GM18502 (cell line): Measurements from ENCODE around the gene AFG3L2.

Experiments used
- ATAC-seq: cut with Tn5 transposase; IDR thresholded peaks from one replicate; pipeline ENCODE4 v1.9.1; 2021; ENCODE audit warnings: mild to moderate bottlenecking; ENCODE audit not compliant: unreplicated experiment, poor library complexity

Gene AFG3L2

GRCh38 chr18:12327510-12328178 lies 49.4 kb downstream of the AFG3L2 start:
- ATAC-seq: peak; percentile 66

GRCh38 chr18:12326711-12327460 lies 50.1 kb downstream of the AFG3L2 start:
- no peak for ATAC-seq

- ATAC-seq: no peak
Observed at GRCh38 chr18:12325726-12326245, 51.2 kb downstream of the AFG3L2 start.

- no peak for ATAC-seq
Observed at GRCh38 chr18:12324991-12325725, 51.9 kb downstream of the AFG3L2 start.

GRCh38 chr18:12321333-12321732 lies 55.7 kb downstream of the AFG3L2 start:
- ATAC-seq: peak; percentile 60

- ATAC-seq: no peak
Observed at GRCh38 chr18:12318857-12319256, 58.2 kb downstream of the AFG3L2 start.

- no peak for ATAC-seq
Observed at GRCh38 chr18:12318334-12318697, 58.7 kb downstream of the AFG3L2 start.

GRCh38 chr18:12317664-12318333 lies 59.2 kb downstream of the AFG3L2 start:
- no peak for ATAC-seq

- no peak for ATAC-seq
Observed at GRCh38 chr18:12315911-12316310, 61.1 kb downstream of the AFG3L2 start.

GRCh38 chr18:12315490-12315889 lies 61.5 kb downstream of the AFG3L2 start:
- ATAC-seq: no peak

- ATAC-seq: peak; percentile 44
Observed at GRCh38 chr18:12314591-12315305, 62.3 kb downstream of the AFG3L2 start.

GRCh38 chr18:12313530-12314245 lies 63.3 kb downstream of the AFG3L2 start:
- ATAC-seq: no peak

- ATAC-seq: no peak
Observed at GRCh38 chr18:12312976-12313375, 64.1 kb downstream of the AFG3L2 start.

- ATAC-seq: no peak
Observed at GRCh38 chr18:12310762-12311161, 66.3 kb downstream of the AFG3L2 start.

GRCh38 chr18:12309683-12310198 lies 67.3 kb downstream of the AFG3L2 start:
- ATAC-seq: no peak

GRCh38 chr18:12308386-12309100 lies 68.5 kb downstream of the AFG3L2 start:
- ATAC-seq: peak; percentile 55

GRCh38 chr18:12307701-12308385 lies 69.2 kb downstream of the AFG3L2 start, which contains the start of gene TUBB6:
Gene TUBB6 (plus strand): TSS chr18:12308241. CDS start chr18:12308293, 52 bp downstream.
- peak; percentile 64 for ATAC-seq
